ENCODE data around the gene ZNF804B. TPM values are rescaled to one million over a fixed set of nuclear protein-coding genes. Genes with fewer than 3 reads are reported as not detected.

The ZNF804B gene
- total RNA-seq, 6 experiments from 2014 or later = not detected

DNA sequence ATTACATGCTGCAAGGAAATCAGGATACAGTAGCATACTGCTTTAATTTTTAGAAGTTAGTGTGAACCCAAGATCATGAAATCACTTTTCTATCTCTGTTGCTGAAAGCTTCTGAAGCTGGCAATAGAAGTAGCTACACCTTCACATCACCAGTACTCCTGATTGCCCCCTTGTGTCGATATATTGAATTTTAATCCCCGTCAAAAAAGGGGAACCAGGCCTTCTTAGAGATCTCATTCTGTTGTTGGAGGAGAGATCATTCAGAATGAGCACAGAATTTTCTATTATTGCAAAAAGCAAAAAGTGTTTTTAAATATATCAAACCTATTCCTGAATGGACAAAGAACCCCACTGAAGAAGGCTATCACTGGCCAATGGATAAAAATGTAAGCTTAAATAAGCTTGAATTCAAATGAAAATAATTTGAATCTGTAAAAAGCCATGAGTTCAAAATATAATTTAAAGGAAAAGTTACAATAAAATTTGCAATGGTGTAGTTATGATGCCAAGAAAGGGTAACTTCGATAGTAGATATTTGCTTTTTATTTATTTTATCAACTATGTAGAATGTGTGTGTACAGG is 75.7 kb downstream of the ZNF804B start:
- no peak overlapping the region for H3K27ac ChIP-seq
- no peak for DNase-seq

DNA sequence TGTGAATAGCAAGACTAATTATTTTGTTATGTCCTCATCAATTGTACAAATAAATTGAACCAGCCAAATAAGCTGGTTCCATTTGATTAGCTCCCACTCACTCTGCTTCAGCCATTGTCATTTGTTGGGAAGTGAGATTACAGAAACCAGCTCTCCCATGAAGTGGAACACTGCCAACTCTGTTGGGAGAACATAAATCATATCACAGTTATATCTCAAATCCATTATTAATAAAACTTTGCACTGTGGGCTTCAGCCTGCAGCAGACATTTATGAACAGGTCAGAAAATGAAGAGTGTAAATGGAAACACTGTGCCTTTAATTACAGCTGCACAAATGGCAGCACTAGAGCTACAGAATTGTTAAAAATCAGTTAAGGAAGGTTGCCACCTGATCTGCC is 82.7 kb downstream of the ZNF804B start:
- H3K36me3 ChIP-seq = no peaks in the 10 kb centered on the region
- ATAC-seq (no peak), DNase-seq (no peak)
- no peaks in the 10 kb centered on the region for H3K4me1 ChIP-seq
- intact Hi-C loops (cut with DNase I) = no loop called here
- H3K9me3 ChIP-seq = no peaks in the 10 kb centered on the region
- no peak for TF ChIP-seq POLR2A (IDR thresholded peaks at IDR 0.05)
- no peak for TF ChIP-seq CTCF (IDR thresholded peaks at IDR 0.05)
- H3K27me3 ChIP-seq = no peaks in the 10 kb centered on the region
- no peak overlapping the region for H3K27ac ChIP-seq
- no peak overlapping the region for H3K4me3 ChIP-seq

More for the DNA sequence above, 75.7 kb downstream of the ZNF804B start:
- WGBS (ENCODE audit: insufficient coverage, low coverage, low lambda C conversion rate, missing lambda C conversion rate) = 11% methylated on average over 3 of the region's 3 CpGs
- intact Hi-C loops (cut with DNase I) = no loop called here
- no peaks in the 10 kb centered on the region for H3K9me3 ChIP-seq
- TF ChIP-seq POLR2A (IDR thresholded peaks at IDR 0.05) (no peak), CTCF (IDR thresholded peaks at IDR 0.05) (peak; percentile 48 to 67 (median 60))
- H3K4me1 ChIP-seq = no peaks in the 10 kb centered on the region
- H3K27me3 ChIP-seq = no peaks in the 10 kb centered on the region
- ATAC-seq = peak; percentile 87 to 93 (median 87)
- no peak overlapping the region for H3K4me3 ChIP-seq
- H3K36me3 ChIP-seq = no peaks in the 10 kb centered on the region

- DNase-seq (no peak), ATAC-seq (no peak)
- H3K4me1 ChIP-seq = no peaks in the 10 kb centered on the region
- no peaks in the 10 kb centered on the region for H3K27me3 ChIP-seq
- no peaks in the 10 kb centered on the region for H3K9me3 ChIP-seq
- H3K4me3 ChIP-seq = no peak overlapping the region
- TF ChIP-seq CTCF (IDR thresholded peaks at IDR 0.05) (no peak), POLR2A (IDR thresholded peaks at IDR 0.05) (no peak)
- intact Hi-C loops (cut with DNase I) = no loop called here
- WGBS (ENCODE audit: insufficient coverage, low coverage, low lambda C conversion rate, missing lambda C conversion rate) = 73% methylated on average over 12 of the region's 12 CpGs
- no peak overlapping the region for H3K27ac ChIP-seq
- no peaks in the 10 kb centered on the region for H3K36me3 ChIP-seq
Observed at GRCh38 chr7:88845091-88845490, 85.6 kb downstream of the ZNF804B start.

- ATAC-seq (no peak), DNase-seq (no peak)
- Histone ChIP-seq H3K27ac (no peak overlapping the region), H3K36me3 (no peaks in the 10 kb centered on the region), H3K27me3 (no peaks in the 10 kb centered on the region), H3K4me3 (no peak overlapping the region), H3K4me1 (no peaks in the 10 kb centered on the region), H3K9me3 (no peaks in the 10 kb centered on the region)
- intact Hi-C loops (cut with DNase I) = no loop called here
- 44% methylated on average over 1 of the region's 1 CpG for WGBS (ENCODE audit: insufficient coverage, low coverage, low lambda C conversion rate, missing lambda C conversion rate)
- TF ChIP-seq POLR2A (IDR thresholded peaks at IDR 0.05) = no peak
Observed at GRCh38 chr7:88851220-88851619, 91.7 kb downstream of the ZNF804B start.

DNA sequence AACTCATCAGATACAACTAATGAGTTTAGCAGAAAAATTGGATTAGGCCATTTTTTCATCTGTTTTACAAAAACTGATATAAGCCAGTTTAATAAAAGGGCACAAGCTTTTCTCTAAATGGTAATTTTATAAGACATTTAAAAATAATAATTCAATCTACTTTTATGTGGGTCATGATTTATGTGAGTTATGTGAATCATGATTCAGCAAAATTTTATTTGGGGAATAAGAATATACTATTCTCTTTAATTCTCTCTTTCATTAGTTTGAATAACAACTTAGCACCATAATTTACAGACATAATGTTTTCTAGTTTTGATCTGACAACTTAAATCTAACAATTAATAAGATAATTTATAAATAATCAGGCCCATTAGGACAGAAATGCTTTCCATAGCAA is 99.8 kb downstream of the ZNF804B start:
- ATAC-seq = no peak
- H3K4me1 ChIP-seq = no peaks in the 10 kb centered on the region
- intact Hi-C loops (cut with DNase I) = no loop called here
- DNase-seq = no peak
- H3K36me3 ChIP-seq = no peaks in the 10 kb centered on the region
- H3K27me3 ChIP-seq = no peaks in the 10 kb centered on the region
- TF ChIP-seq POLR2A (IDR thresholded peaks at IDR 0.05) = no peak
- no peak overlapping the region for H3K27ac ChIP-seq
- no peak overlapping the region for H3K4me3 ChIP-seq
- H3K9me3 ChIP-seq = no peaks in the 10 kb centered on the region

All from right lobe of liver (tissue), 6 donors.